Thyroid gland (tissue), 4 donors: ENCODE measurements around the gene FRG1. TPM values are rescaled to one million over a fixed set of nuclear protein-coding genes. Genes with fewer than 3 reads are reported as not detected.
"Not testable (repeated sequence)": the region's sequence is repeated elsewhere in the genome, so short reads cannot be mapped to it uniquely, and the experiment has no call there.

Experiments
- DNase-seq, 2 donors: peaks; one replicate each; pipeline ENCODE4 v3.0.0-alpha.2; 2019
- H3K27ac ChIP-seq, 3 donors: fragments of 200-600 bp; sonication (generic); 1 replicate in 2 of 3; 2 replicates in 1 of 3; pipeline ENCODE4 v1.5.1; 2016 to 2019; ENCODE audit warnings: mild to moderate bottlenecking in 1 of 3, moderate library complexity in 1 of 3
- H3K27me3 ChIP-seq: fragments of 200-600 bp; sonication (generic); one replicate; pipeline ENCODE4 v1.5.1; 2019
- H3K36me3 ChIP-seq, 2 donors: fragments of 200-600 bp; sonication (generic); one replicate each; pipeline ENCODE4 v1.5.1; 2016 to 2019
- H3K4me1 ChIP-seq, 2 donors: fragments of 200-600 bp; sonication (generic); one replicate each; pipeline ENCODE4 v1.5.1; 2017 to 2019
- H3K4me3 ChIP-seq, 3 donors: fragments of 200-600 bp; sonication (generic); replicated peaks in 1 of 3; 1 replicate in 2 of 3; 2 replicates in 1 of 3; pipeline ENCODE4 v1.5.1; 2016; ENCODE audit warnings: mild to moderate bottlenecking in 1 of 3
- H3K9me3 ChIP-seq: fragments of 200-600 bp; sonication (generic); one replicate; pipeline ENCODE4 v1.5.1; 2017
- POLR2A ChIP-seq, 2 donors: fragments of 450-650 bp; IDR thresholded peaks; one replicate each; pipeline ENCODE4 v1.6.1; 2017; ENCODE audit warnings: antibody characterized with exemption in 2 of 2, mild to moderate bottlenecking in 2 of 2, moderate library complexity in 1 of 2
- WGBS, 2 donors: methylation state at CpG; one replicate each; pipeline ENCODE4 v1.1.5; 2017; 5-methylcytosine and 5-hydroxymethylcytosine counted together
- intact Hi-C: fragments of 100-400 bp; cut with DNase I; formaldehyde crosslinking; loops from one replicate; pipeline ENCODE4 v1.15.1; 2023
- small RNA-seq: library from RNA; depleted of rRNA; stranded (forward); fragments of <200 nt; gene quantifications from one replicate; pipeline ENCODE3, GENCODE V24; 2016
- total RNA-seq, 4 donors: library from RNA; depleted of rRNA; stranded (reverse); fragments of >200 nt; gene quantifications; one replicate each; pipeline ENCODE4 v1.2.3, GENCODE V29; 2016
- TF ChIP-seq, protein P1 (sequence below), 6 experiments: fragments of 200-600 bp in 3 of 6; fragments of 450-650 bp in 3 of 6; sonication (generic) in 3 of 6; IDR thresholded peaks; one replicate each; pipeline ENCODE4 v1.5.1; 2016 to 2019; ENCODE audit warnings: antibody characterized with exemption in 6 of 6, mild to moderate bottlenecking in 2 of 6, inconsistent platforms in 1 of 6, moderate library complexity in 1 of 6

FRG1 gene
- total RNA-seq, 4 donors from 2014 or later: 26.7 to 50.9 (median 35.2) TPM

GRCh38 chr4:189988877-189989431 lies 48.3 kb downstream of the FRG1 start:
- Histone ChIP-seq H3K9me3 (no peaks in the 10 kb centered on the region), H3K36me3 (no peaks in the 10 kb centered on the region), H3K27me3 (no peaks in the 10 kb centered on the region), H3K27ac (no peak overlapping the region), H3K4me1 (no peaks in the 10 kb centered on the region), H3K4me3 (no peak overlapping the region)
- intact Hi-C loops: no loop called here
- no peak for DNase-seq
- WGBS, 2 donors: 62 to 74% methylated on average over 3 of the region's 3 CpGs
- TF ChIP-seq, protein P1, sequence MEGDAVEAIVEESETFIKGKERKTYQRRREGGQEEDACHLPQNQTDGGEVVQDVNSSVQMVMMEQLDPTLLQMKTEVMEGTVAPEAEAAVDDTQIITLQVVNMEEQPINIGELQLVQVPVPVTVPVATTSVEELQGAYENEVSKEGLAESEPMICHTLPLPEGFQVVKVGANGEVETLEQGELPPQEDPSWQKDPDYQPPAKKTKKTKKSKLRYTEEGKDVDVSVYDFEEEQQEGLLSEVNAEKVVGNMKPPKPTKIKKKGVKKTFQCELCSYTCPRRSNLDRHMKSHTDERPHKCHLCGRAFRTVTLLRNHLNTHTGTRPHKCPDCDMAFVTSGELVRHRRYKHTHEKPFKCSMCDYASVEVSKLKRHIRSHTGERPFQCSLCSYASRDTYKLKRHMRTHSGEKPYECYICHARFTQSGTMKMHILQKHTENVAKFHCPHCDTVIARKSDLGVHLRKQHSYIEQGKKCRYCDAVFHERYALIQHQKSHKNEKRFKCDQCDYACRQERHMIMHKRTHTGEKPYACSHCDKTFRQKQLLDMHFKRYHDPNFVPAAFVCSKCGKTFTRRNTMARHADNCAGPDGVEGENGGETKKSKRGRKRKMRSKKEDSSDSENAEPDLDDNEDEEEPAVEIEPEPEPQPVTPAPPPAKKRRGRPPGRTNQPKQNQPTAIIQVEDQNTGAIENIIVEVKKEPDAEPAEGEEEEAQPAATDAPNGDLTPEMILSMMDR (IDR thresholded peaks at IDR 0.05): no peak
- TF ChIP-seq POLR2A (IDR thresholded peaks at IDR 0.05): no peak

GRCh38 chr4:189989941-189990340 lies 49.3 kb downstream of the FRG1 start:
- H3K36me3 ChIP-seq, DNase-seq, H3K27ac ChIP-seq, H3K4me1 ChIP-seq, H3K9me3 ChIP-seq, H3K27me3 ChIP-seq, H3K4me3 ChIP-seq, intact Hi-C loops: not testable (repeated sequence)
- WGBS, 2 donors: 82 to 89% methylated on average over 3 of the region's 3 CpGs

Small RNAs within 50 kb of the gene (small RNA-seq; reads per million reads assigned to genes)
- gene MLLT10P2: not detected

Other genes starting within 250 kb of the FRG1 start
- gene FRG2, start 86.4 kb downstream of the FRG1 start, total RNA-seq: not detected
- gene DBET, start 123.6 kb downstream of the FRG1 start, total RNA-seq: not detected
- gene DUX4, start 232.9 kb downstream of the FRG1 start, total RNA-seq: not detected